HG02759 (cell line): Measurements from ENCODE around the gene CBFA2T2.
"Not testable (repeated sequence)": the region's sequence is repeated elsewhere in the genome, so short reads cannot be mapped to it uniquely, and the experiment has no call there.

Experiments used
- ATAC-seq: cut with Tn5 transposase; IDR thresholded peaks from one replicate; pipeline ENCODE4 v1.9.1; 2021; ENCODE audit warnings: mild to moderate bottlenecking, moderate library complexity; ENCODE audit not compliant: unreplicated experiment

The CBFA2T2 gene

DNA sequence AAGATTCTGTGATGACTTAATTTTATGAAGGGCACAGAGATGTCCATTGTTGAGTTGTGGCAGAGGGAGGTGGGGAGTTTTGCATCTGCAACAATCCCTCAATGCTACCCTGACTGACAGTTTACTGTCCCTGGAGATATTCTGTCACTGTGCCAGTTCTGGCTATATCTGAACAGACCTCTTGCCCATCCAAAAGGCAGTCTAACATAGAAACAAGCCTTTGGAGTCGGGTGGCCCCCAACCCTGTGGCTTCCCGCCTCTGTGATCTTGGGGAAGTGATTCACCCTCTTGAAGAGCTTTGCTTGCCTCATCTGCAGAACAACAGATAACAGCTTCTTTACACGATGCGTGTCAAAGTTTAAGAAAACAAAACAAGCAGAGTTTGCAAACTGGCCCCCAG is 200.1 kb downstream of the CBFA2T2 start:
- no peak for ATAC-seq

DNA sequence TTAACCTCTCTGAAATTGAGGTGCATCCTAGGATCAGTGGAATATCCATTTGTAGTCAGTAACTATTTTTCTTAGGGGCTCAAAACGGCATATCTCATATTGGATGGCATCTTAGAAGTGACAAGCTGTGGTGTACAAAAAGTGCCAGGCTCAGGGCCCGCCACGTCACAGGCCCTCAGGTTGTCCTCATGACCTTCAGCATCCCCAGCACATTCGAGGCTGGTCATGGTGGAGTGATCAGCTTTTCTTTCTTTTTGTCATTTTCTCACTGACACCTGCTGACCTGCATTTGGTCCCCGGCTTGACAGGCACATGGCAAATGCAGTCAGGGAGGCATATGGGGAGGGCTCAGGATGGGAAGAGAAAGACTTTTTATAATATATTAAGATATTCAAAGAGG is 203.4 kb downstream of the CBFA2T2 start:
- no peak for ATAC-seq

DNA sequence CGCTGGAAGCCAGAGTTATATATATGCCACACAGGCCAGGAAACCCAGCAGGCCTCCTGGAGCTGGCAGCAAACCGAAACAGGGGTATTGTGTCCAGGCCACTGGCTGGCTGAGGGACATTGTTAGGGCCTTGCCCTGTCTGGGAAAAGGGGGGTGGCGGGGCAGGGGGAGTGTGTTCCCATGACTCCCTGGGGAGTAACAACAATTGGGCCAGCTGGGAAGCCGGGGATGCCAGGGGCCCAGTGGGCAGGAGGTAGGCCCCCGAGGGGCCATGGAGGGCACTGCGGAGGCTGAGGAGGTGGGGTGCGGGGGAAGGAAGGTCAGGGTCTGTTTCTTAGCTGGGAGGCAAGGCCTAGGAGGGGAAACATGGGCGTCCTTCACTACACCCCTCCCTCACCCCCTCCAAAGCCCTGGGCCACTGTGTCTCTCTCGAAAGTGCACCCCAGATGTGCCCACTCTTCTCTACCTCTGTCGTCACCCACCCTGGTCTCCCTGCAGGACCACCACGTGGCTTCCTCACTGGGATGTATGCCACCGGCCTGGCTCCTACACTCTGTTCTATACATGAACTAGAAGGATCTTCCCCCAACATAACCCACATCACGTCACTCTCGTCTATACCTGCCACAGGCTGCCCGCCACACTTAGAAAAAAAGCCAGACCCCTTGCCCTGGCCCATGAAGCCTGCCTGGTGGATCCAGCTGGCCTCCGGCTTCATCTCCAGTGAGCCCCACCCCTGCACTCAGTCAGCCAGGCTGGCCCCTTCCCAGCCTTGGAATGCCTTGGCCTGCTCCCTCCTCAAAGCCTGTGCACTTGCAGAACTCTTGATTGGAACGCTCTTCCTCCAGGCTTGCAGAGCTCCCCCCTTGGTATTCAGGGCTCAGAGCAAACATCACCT is 204.1 kb downstream of the CBFA2T2 start:
- no peak for ATAC-seq

DNA sequence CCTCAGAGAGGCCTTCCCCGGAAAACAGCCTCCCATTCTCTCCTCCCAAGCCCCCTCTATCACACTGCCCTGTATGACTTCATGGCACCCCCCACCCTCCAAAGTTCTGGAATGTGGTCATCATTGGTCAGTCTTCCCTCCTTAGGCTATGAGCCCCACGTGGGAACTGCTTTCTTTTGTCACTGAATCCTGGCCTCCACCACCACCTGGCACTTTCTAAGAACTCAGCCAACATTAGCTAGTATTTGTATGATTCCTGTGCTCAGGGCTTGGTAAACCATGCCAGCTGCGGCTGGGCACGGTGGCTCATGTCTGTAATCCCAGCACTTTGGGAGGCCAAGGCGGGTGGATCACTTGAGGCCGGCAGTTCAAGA is 204.7 kb downstream of the CBFA2T2 start:
- no peak for ATAC-seq

DNA sequence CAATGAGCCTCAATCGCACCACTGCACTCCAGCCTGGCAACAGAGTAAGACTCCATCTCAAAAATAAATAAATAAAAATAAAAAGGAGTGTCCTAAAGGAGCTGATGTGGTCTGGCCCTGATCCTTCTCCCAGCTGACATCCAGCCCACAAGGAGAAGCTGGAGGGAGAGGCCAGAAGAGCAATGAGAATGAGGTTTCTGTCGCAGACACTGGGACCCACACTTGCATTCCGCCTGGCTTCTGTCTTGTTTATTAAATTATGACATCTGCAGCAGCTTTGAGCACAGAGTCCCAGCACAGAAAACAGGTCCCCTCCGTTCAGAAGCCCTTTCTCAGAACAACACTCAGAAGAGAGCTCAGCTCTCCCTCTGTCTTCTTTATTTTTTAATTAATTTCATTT is 206.6 kb downstream of the CBFA2T2 start:
- ATAC-seq = no peak

DNA sequence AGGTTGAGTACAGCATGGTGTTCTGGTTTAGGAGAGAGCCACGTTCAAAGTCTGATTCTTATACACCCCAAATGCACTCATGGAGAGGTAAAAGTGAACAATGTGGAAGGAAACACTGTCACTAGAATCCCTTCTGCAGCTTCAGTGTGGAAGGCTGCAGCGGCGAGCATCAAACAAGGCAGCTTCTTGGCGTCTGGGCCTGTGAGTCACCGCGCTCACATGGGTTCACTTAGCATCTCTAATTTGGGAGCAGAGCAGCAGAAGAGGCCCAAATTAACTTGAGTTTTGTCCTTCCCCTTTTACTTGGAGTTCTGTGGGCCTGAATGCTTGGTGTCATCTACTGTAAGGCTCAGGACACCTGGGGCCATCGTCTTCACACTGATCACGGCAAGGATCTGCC is 207.2 kb downstream of the CBFA2T2 start:
- ATAC-seq = no peak

DNA sequence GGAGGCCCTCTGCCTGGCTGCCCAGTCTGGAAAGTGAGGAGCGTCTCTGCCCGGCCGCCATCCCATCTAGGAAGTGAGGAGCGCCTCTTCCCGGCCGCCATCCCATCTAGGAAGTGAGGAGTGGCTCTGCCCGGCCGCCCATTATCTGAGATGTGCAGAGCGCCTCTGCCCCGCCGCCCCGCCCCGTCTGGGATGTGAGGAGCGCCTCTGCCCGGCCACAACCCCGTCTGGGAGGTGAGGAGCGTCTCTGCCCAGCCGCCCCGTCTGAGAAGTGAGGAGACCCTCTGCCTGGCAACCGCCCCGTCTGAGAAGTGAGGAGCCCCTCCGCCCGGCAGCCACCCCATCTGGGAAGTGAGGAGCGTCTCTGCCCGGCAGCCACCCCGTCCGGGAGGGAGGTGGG is 209.1 kb downstream of the CBFA2T2 start:
- ATAC-seq = not testable (repeated sequence)
